DND-41 (cell line): ENCODE measurements around the gene CARD14.

Experiments used
- EZH2 ChIP-seq: IDR thresholded peaks from 3 replicates; pipeline ENCODE4 v1.6.1; 2012; ENCODE audit warnings: borderline replicate concordance, low read depth, mild to moderate bottlenecking, moderate library complexity, low read length, inconsistent platforms; ENCODE audit not compliant: severe bottlenecking
- TF ChIP-seq, protein P1 (sequence below): IDR thresholded peaks from 2 replicates; pipeline ENCODE4 v1.5.1; 2012; ENCODE audit warnings: borderline replicate concordance, low read length, moderate library complexity, mild to moderate bottlenecking; ENCODE audit not compliant: poor library complexity, severe bottlenecking; ENCODE audit errors: extremely low read depth

DNA sequence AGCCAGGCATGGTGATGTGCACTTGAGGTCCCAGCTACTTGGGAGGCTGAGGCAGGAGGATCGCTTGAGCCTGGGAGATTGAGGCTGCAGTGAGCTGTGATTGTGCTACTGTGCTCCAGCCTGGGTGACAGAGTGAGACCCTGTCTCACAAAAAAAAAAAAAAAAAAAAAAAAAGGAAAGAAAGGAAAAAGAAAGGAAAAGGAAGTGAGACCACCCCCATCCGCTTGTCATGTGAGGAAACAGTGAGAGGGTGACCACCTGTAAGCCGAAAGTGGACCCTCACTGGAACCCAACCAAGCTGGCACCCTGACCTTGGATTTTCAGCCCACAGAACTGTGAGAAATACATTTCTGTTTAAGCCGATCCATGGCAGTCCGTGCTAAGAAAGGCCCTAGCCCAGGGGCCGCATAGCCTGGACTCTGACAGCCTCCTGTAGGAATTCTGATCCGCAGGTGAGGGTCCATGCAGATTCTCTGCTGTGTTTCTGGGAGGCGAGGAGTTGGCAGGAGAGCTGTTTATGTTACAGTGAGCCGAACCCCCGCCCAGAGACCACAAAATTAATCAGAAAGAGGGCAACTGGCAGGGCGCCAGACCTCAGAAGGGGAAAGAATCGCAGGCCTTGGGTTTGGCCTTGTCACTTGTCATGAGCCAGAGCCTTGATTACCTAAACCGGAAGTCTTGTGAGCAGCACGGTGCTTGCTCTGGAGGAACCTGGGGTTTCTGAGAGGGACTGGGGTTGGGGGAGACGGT is 49.4 kb downstream of the CARD14 start:
- TF ChIP-seq EZH2, result no peak
- TF ChIP-seq, protein P1, sequence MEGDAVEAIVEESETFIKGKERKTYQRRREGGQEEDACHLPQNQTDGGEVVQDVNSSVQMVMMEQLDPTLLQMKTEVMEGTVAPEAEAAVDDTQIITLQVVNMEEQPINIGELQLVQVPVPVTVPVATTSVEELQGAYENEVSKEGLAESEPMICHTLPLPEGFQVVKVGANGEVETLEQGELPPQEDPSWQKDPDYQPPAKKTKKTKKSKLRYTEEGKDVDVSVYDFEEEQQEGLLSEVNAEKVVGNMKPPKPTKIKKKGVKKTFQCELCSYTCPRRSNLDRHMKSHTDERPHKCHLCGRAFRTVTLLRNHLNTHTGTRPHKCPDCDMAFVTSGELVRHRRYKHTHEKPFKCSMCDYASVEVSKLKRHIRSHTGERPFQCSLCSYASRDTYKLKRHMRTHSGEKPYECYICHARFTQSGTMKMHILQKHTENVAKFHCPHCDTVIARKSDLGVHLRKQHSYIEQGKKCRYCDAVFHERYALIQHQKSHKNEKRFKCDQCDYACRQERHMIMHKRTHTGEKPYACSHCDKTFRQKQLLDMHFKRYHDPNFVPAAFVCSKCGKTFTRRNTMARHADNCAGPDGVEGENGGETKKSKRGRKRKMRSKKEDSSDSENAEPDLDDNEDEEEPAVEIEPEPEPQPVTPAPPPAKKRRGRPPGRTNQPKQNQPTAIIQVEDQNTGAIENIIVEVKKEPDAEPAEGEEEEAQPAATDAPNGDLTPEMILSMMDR, result no peak
